GM12891 (cell line): ENCODE measurements around the gene CENATAC.

Experiments
- DNase-seq: peaks from one replicate; pipeline ENCODE4 v3.0.0; 2011; ENCODE audit warnings: low spot score; ENCODE audit not compliant: insufficient read length
- FAIRE-seq: peaks from 2 replicates; lab custom pipeline; 2011; peaks lifted over from hg19 to GRCh38; lab: Jason Lieb, UNC
- PAX5 ChIP-seq: IDR thresholded peaks from 2 replicates; pipeline ENCODE4 v1.6.1; 2011; ENCODE audit warnings: low read length, moderate library complexity, mild to moderate bottlenecking; ENCODE audit not compliant: insufficient read depth, severe bottlenecking
- POLR2A ChIP-seq: IDR thresholded peaks from 2 replicates; pipeline ENCODE4 v1.6.1; 2011; ENCODE audit warnings: low read depth, low read length, control low read depth
- POLR2AphosphoS5 ChIP-seq: IDR thresholded peaks from 2 replicates; pipeline ENCODE4 v1.6.1; 2011; ENCODE audit warnings: low read depth, low read length, control low read depth
- POU2F2 ChIP-seq: IDR thresholded peaks from 2 replicates; pipeline ENCODE4 v1.6.1; 2011; ENCODE audit warnings: low read depth, mild to moderate bottlenecking, control low read depth, low read length, moderate library complexity
- SPI1 ChIP-seq: IDR thresholded peaks from 2 replicates; pipeline ENCODE4 v1.6.1; 2011; ENCODE audit warnings: low read depth, low read length, control low read depth
- TAF1 ChIP-seq: IDR thresholded peaks from 2 replicates; pipeline ENCODE4 v1.6.1; 2011; ENCODE audit warnings: low read depth, low read length, control low read depth

Gene CENATAC

DNA sequence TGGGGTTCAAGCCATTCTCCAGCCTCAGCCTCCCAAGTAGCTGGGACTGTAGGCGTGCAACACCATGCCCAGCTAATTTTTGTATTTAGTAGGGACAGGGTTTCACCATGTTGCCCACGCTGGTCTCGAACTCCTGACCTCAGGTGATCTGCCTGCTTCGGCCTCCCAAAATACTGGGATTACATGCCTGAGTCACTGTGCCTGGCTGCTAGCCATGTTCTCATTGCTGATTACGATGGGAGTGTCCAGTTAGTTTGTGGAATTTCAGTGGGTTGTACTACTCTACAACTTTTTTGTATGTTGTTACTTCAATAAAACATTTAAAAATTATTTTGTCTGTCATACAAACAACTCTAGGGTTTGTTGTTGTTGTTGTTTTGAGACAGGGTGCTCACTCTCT is 64.8 kb downstream of the CENATAC start:
- no peak for DNase-seq
- no peak for TF ChIP-seq POLR2A
- no peak for TF ChIP-seq POLR2AphosphoS5
- TF ChIP-seq SPI1 = no peak
- TF ChIP-seq TAF1 = no peak
- TF ChIP-seq PAX5 = no peak
- TF ChIP-seq POU2F2 = no peak
- no peak for FAIRE-seq

- TF ChIP-seq TAF1 = no peak
- TF ChIP-seq POU2F2 = no peak
- TF ChIP-seq SPI1 = no peak
- no peak for TF ChIP-seq POLR2A
- no peak for TF ChIP-seq POLR2AphosphoS5
- TF ChIP-seq PAX5 = no peak
- FAIRE-seq (peak; percentile 48), DNase-seq (no peak)
Measured at GRCh38 chr11:119065369-119065768, 67.4 kb downstream of the CENATAC start.
